SK-N-MC (cell line): ENCODE measurements around the gene ALX3.

Experiments
- EZH2 ChIP-seq: fragments of 200-600 bp; sonication (generic); IDR thresholded peaks from one replicate; pipeline ENCODE4 v1.6.1; 2017; ENCODE audit warnings: antibody characterized with exemption
- POLR2AphosphoS5 ChIP-seq: IDR thresholded peaks from 2 replicates; pipeline ENCODE4 v1.6.1; 2012; ENCODE audit warnings: mild to moderate bottlenecking, low read depth, low read length, borderline replicate concordance

DNA sequence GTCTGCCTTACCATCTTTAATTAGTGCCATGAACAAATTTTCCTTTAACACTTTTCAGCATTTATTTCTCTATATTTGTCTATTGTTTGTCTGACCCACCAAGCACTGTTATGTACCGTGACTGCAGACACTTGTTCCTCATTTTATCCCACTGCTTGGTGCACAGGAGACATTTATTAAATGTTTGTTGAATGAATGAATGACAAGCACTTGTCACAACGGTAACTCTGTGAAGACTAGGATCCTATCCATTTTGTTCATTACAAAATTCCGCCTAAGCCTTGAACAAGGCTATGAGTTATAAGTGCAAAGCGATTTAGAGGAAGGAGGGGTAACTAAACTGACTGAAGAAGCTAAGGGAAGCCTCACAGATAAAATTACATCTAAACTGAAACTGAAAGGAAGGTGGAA is 36.4 kb downstream of the ALX3 start:
- TF ChIP-seq EZH2 (no peak), POLR2AphosphoS5 (no peak)
